GM12892 (cell line): Measurements from ENCODE around the gene PTPRN.

Source experiments
- POLR2A ChIP-seq: IDR thresholded peaks from 2 replicates; pipeline ENCODE4 v1.6.1; 2011; ENCODE audit warnings: low read depth, low read length, control low read depth
- POLR2AphosphoS5 ChIP-seq: IDR thresholded peaks from 2 replicates; pipeline ENCODE4 v1.6.1; 2011; ENCODE audit warnings: low read depth, low read length, control low read depth
- TAF1 ChIP-seq: IDR thresholded peaks from 2 replicates; pipeline ENCODE4 v1.6.1; 2011; ENCODE audit warnings: low read depth, mild to moderate bottlenecking, control low read depth, low read length, borderline replicate concordance

- TF ChIP-seq TAF1 (no peak), POLR2AphosphoS5 (no peak), POLR2A (no peak)
Measured at GRCh38 chr2:219246559-219246958, 62.6 kb downstream of the PTPRN start.
